ACC112 (cell line): ENCODE data around the gene PCNP.
"Not testable (repeated sequence)": the region's sequence is repeated elsewhere in the genome, so short reads cannot be mapped to it uniquely, and the experiment has no call there.

Experiments
- H2AFZ ChIP-seq: fragments of 200-600 bp; sonication (generic); one replicate; pipeline ENCODE4 v1.6.0; 2017; ENCODE audit warnings: antibody characterized with exemption, low read length; ENCODE audit not compliant: unreplicated experiment
- H3K27ac ChIP-seq: fragments of 200-600 bp; sonication (generic); 2 replicates; pipeline ENCODE4 v1.5.1; 2014; ENCODE audit warnings: low read depth, mild to moderate bottlenecking, antibody characterized with exemption, low read length, moderate library complexity
- H3K27me3 ChIP-seq: fragments of 200-600 bp; sonication (generic); 2 replicates; pipeline ENCODE4 v1.6.1; 2014; ENCODE audit warnings: mild to moderate bottlenecking, antibody characterized with exemption, low read length, moderate library complexity, mixed read lengths; ENCODE audit not compliant: insufficient read depth
- H3K36me3 ChIP-seq: fragments of 200-600 bp; sonication (generic); 2 replicates; pipeline ENCODE4 v1.6.1; 2016; ENCODE audit warnings: mild to moderate bottlenecking, antibody characterized with exemption, low read length, moderate library complexity, mixed read lengths; ENCODE audit not compliant: insufficient read depth
- H3K4me1 ChIP-seq: fragments of 200-600 bp; sonication (generic); one replicate; pipeline ENCODE4 v1.6.1; 2016; ENCODE audit warnings: low read length, mixed read lengths; ENCODE audit not compliant: insufficient read depth, unreplicated experiment, control insufficient read depth
- H3K4me3 ChIP-seq: fragments of 200-600 bp; sonication (generic); 2 replicates; pipeline ENCODE4 v1.5.1; 2014; ENCODE audit warnings: mild to moderate bottlenecking, low read depth, low read length
- H3K79me2 ChIP-seq: fragments of 200-600 bp; sonication (generic); one replicate; pipeline ENCODE4 v1.6.0; 2016; ENCODE audit warnings: low read length; ENCODE audit not compliant: control insufficient read depth, unreplicated experiment, insufficient read depth

Gene PCNP

DNA sequence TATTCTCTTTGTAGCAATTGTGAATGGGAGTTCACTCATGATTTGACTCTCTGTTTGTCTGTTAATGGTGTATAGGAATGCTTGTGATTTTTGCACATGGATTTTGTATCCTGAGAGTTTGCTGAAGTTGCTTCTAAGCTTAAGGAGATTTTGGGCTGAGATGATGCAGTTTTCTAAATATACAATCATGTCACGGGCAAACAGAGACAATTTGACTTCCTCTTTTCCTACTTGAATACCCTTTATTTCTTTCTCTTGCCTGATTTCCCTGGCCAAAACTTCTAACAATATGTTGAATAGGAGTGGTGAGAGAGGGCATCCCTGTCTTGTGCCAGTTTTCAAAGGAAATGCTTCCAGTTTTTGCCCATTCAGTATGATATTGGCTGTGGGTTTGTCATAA, 37.0 kb upstream of the PCNP start:
- not testable (repeated sequence) for H3K79me2 ChIP-seq, H3K36me3 ChIP-seq, H3K27ac ChIP-seq, H2AFZ ChIP-seq, H3K4me1 ChIP-seq, H3K4me3 ChIP-seq
- peaks cover 11% of the 10 kb centered on the region; the same call in 1 of the 2 replicates for H3K27me3 ChIP-seq

DNA sequence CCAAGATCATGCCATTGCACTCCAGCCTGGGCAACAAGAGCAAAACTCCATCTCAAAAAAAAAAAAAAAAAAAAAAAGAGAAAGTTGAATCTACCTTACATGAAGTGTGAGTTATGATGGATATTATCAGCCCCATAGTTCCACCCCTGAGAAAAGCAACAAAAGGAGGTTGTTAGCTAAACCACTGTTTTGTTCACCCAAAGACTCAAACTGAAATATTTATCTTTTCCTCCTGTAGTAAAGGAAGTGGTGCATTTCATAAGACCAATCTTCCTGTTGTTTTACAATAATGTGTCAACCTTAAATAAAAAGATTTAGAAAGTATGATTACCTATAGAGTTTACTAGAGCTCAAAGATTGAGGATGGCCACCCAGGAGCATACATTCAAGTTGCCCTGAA, 31.0 kb upstream of the PCNP start:
- H3K27me3 ChIP-seq, result no peaks in the 10 kb centered on the region
- no peaks in the 10 kb centered on the region for H3K79me2 ChIP-seq
- no peak overlapping the region for H2AFZ ChIP-seq
- H3K27ac ChIP-seq, result no peak overlapping the region
- no peaks in the 10 kb centered on the region for H3K4me1 ChIP-seq
- no peak overlapping the region for H3K4me3 ChIP-seq
- no peaks in the 10 kb centered on the region for H3K36me3 ChIP-seq

DNA sequence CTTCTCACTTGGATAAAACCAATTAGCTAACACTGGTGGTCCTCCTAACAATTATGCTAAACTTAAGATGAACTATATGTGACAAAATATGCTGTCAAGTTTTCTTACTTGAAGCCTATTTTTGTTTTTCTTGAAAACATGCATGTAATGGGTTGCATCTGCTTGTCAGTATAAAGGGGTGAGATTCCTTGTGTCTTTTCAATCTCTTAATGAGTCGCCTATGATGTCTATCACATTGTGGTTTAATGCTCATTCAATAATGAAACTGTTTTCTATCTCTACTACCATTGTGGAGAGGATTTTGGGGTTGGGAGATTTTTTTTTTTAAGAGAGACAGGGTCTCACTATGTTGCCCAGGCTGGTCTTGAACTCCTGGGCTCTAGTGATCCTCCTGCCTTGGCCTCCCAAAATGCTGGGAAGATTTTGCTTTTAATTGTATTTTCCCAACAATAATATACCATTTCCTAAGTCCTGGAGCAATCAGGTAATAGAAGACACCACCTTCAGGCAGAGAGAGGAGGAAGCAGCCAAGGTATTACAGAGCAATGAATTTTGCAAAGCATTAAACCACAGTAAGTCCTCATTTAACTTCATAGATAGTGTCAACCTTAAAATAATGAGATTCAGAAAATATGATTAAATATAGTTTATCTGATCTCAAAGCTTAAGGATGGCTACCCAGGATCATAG, 29.7 kb upstream of the PCNP start:
- Histone ChIP-seq H3K4me3 (no peak overlapping the region), H3K27me3 (no peaks in the 10 kb centered on the region), H3K36me3 (no peaks in the 10 kb centered on the region), H2AFZ (no peak overlapping the region), H3K79me2 (no peaks in the 10 kb centered on the region), H3K27ac (no peak overlapping the region), H3K4me1 (no peaks in the 10 kb centered on the region)

DNA sequence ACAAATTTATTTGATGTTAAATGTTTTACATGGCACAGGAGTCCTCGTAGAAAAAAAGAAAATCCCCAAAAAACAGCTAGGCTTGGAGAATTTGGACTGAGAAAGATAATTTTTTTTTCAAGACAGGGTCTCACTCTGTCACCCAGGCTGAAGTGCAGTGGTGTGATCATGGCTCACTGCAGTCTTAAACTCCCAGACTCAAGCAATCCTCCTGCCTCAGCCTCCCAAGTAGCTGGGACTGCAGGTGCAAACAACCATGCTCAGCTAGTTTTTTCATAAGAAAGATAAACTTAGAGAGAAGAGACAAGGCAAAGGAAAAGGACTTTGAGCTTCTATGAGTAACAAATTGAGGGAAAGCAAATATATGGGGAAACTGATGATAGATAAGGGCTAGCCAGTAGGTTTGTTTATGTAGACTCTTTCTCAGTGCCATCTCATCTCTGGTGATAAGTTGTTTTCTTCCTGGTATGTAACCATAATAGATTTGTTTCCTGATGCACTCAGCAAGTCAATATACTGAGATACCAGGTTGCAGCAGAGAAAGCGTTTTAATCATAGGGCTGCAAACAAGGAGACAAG, 25.4 kb upstream of the PCNP start:
- Histone ChIP-seq H3K27me3 (no peaks in the 10 kb centered on the region), H3K79me2 (no peaks in the 10 kb centered on the region), H2AFZ (no peak overlapping the region), H3K36me3 (no peaks in the 10 kb centered on the region), H3K4me3 (no peak overlapping the region), H3K27ac (no peak overlapping the region), H3K4me1 (no peaks in the 10 kb centered on the region)

DNA sequence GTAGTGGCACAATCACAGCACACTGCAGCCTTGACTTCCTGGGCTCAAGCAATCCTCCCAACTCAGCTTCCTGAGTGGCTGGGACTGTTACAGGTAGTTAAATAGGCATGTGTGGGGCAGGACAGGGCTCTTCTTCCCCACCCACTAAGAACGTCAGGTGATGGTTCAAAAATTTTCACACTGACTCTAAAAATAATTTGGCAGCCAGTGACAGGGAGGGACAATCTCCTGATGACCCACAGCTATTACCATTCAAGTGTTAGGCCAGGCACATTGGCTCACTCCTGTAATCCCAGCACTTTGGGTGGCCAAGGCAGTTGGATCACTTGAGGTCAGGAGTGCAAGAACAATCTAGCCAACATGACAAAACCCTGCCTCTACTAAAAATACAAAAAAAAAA, 24.5 kb upstream of the PCNP start:
- Histone ChIP-seq H3K27ac (no peak overlapping the region), H3K79me2 (no peaks in the 10 kb centered on the region), H3K4me1 (no peaks in the 10 kb centered on the region), H3K4me3 (no peak overlapping the region), H3K27me3 (no peaks in the 10 kb centered on the region), H2AFZ (no peak overlapping the region), H3K36me3 (no peaks in the 10 kb centered on the region)

DNA sequence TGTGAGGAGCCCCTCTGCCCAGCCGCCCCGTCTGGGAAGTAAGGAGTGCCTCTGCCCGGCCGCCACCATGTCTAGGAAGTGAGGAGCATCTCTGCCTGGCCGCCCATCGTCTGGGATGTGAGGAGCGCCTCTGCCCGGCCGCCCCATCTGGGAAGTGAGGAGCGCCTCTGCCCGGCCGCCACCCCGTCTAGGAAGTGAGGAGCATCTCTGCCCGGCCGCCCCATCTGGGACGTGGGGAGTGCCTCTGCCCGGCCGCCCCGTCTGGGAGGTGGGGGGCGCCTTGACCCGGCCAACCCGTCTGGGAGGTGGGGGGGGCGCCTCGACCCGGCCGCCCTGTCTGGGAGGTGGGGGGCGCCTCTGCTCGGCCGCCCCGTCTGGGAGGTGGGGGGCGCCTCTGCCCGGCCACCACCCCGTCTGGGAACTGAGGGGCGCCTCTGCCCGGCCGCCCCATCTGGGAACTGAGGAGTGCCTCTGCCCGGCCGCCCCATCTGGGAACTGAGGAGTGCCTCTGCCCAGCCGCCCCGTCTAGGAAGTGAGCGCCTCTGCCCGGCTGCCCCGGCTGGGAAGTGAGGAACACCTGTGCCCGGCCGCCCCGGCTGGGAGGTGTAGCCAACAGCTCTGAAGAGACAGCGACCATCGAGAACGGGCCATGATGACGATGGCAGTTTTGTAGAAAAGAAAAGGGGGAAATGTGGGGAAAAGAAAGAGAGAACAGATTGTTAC, 22.5 kb upstream of the PCNP start:
- peaks cover 12% of the 10 kb centered on the region; the same call in 1 of the 2 replicates for H3K27me3 ChIP-seq
- H2AFZ ChIP-seq, H3K4me1 ChIP-seq, H3K36me3 ChIP-seq, H3K27ac ChIP-seq, H3K4me3 ChIP-seq, H3K79me2 ChIP-seq: not testable (repeated sequence)

DNA sequence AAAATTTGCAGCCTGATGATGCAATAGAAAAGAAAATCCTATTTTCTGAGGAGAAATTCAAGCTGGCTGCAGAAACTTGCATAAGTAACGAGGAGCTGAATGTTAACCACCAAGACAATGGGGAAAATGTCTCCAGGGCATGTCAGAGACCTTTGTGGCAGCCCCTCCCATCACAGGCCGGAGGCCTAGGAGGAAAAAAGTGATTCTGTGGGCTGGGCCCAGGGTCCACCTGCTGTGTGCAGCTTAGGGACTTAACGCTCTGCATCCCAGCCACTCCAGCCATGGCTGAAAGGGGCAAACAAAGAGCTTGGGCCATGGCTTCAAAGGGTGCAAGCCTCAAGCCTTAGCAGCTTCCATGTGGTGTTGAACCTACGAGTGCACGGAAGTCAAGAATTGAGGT, 20.6 kb upstream of the PCNP start:
- peaks cover 15% of the 10 kb centered on the region; the same call in 1 of the 2 replicates for H3K27me3 ChIP-seq
- H3K36me3 ChIP-seq, H3K27ac ChIP-seq, H3K79me2 ChIP-seq, H2AFZ ChIP-seq, H3K4me1 ChIP-seq, H3K4me3 ChIP-seq: not testable (repeated sequence)

DNA sequence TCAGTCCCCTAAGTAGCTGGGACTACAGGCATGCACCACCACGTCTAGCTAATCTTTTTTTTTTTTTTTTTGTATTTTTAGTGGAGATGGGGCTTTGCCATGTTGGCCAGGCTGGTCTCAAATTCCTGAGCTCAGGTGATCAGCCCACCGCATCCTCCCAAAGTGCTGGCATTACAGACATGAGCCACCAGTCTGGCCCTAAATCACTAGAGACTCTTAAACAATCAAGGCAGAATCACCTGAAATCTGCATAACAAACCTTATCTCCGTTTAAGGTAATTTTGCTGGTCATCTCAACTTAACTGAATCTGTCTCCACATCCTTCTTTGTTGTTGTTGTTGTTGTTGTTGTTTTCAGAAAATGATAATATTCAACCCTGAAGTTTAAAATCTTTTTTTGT, 17.9 kb upstream of the PCNP start:
- Histone ChIP-seq H3K79me2 (no peaks in the 10 kb centered on the region), H2AFZ (no peak overlapping the region), H3K4me1 (peaks cover 3% of the 10 kb centered on the region), H3K27me3 (peaks cover 15% of the 10 kb centered on the region; the same call in 1 of the 2 replicates), H3K27ac (no peak overlapping the region), H3K36me3 (no peaks in the 10 kb centered on the region), H3K4me3 (no peak overlapping the region)

DNA sequence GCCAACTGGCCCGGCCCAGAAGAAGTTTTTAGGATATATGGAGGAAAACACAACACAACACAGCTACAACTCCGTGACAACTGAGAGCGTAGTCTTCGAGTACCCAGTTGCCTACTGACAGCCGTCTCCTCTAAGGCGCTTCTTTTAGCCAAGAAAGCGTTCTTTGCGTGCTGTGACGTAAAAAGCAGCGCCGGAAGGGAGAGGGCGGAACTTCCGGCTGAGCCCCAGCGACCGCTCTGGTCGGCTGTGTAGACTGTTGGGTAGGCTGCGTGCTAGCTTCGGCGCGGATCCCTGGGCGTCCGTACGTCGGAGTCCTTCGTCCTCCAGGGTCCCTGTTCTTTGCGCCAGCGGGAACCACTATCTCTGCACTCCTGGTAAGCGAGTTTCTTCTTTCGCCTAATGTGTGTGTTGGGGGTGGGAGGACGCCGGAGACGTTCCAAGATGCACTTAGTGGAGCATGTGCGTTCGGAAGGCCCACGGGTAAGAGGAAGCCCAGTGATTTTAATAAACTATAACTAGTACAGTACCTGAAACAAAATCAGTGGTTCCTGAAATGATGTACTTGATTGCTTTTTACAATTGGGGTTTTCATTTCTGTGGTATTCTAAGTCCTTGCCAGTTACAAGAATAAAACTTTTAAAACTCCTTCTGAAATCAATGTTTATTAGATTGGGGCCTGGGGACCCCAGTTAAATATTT, 12.2 kb upstream of the PCNP start, which contains the start of gene TRMT10C:
TRMT10C (plus strand) TSS at position 239 of the 699 bp plus-strand sequence. CDS start 2,914 bp downstream, outside the sequence.
- peak within 1 kb of the TSS; percentile 78 for H3K27ac ChIP-seq
- peak within 1 kb of the TSS; percentile 100 for H3K4me3 ChIP-seq
- H3K79me2 ChIP-seq, result peaks cover 40% of the 10 kb centered on the region
- peaks cover 15% of the 10 kb centered on the region for H3K36me3 ChIP-seq
- peaks cover 17% of the 10 kb centered on the region for H3K4me1 ChIP-seq
- H2AFZ ChIP-seq, result peak within 1 kb of the TSS; percentile 80
- peaks cover under 1% of the 10 kb centered on the region; the same call in 1 of the 2 replicates for H3K27me3 ChIP-seq

DNA sequence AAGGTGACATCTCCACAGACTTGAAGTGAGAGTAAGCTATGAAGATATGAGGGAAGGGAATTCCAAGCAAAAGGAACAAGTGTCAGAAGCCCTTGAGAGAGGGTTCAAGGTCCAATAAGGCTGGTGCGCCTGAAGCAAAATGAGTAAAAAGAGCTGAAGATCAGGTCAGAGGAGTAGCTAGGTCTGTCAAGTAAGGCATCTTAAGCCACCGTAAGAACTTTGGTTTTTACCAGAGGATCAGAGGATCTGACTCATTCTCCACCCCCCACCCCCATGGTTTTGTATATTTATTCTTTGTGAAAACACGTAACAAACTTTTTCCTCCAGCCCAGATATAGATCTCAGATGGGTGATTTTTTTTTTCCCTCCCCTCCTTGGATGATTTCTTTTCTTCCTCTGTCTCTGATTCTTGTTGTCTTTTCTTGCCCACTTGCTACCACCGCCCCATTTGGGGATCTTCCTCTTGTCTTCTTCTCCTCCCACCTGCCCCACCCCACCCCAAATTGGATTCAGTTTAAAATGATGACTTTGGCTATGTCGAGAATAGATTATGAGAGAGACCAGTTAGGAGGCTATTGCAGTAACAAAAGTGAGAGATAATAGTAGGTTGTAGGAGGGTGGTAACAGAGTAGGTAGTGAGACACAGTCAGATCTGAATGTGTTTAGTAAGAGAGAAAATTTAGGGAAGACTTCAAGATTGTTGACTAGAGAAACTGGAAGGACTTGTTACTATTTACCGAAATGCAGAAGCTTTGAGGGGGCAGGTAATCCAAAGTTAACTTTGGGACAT, 6.3 kb upstream of the PCNP start:
- H3K27ac ChIP-seq, result no peak overlapping the region
- H3K79me2 ChIP-seq, result peaks cover 30% of the 10 kb centered on the region
- no peak overlapping the region for H3K4me3 ChIP-seq

More for the DNA sequence above, 6.3 kb upstream of the PCNP start:
- H2AFZ ChIP-seq, result no peak overlapping the region
- peaks cover 15% of the 10 kb centered on the region for H3K36me3 ChIP-seq
- no peaks in the 10 kb centered on the region for H3K27me3 ChIP-seq
- peaks cover 15% of the 10 kb centered on the region for H3K4me1 ChIP-seq
